Naive B cell (primary cell): Measurements from ENCODE around the gene GABRR3. TPM values are rescaled to one million over a fixed set of nuclear protein-coding genes. Genes with fewer than 3 reads are reported as not detected.
"Not testable (repeated sequence)": the region's sequence is repeated elsewhere in the genome, so short reads cannot be mapped to it uniquely, and the experiment has no call there.

Source experiments
- ATAC-seq, 2 donors: fragments of 150-1000 bp; cut with Tn5 transposase; 2 replicates each; pipeline ENCODE4 v1.10.0; 2021; ENCODE audit warnings: low read depth in 2 of 2, mild to moderate bottlenecking in 2 of 2, moderate library complexity in 2 of 2
- DNase-seq: peaks from one replicate; pipeline ENCODE4 v3.0.0; 2022
- H3K27ac Mint-ChIP-seq, 6 donors: one replicate each; pipeline ENCODE4 v1.8.0; 2020 to 2022; ENCODE audit warnings: mild to moderate bottlenecking in 6 of 6, mixed read lengths in 6 of 6, moderate library complexity in 5 of 6, inconsistent platforms in 2 of 6
- H3K27me3 Mint-ChIP-seq, 3 donors: one replicate each; pipeline ENCODE4 v1.8.0; 2021 to 2022; ENCODE audit warnings: mixed read lengths in 3 of 3, mild to moderate bottlenecking in 1 of 3
- H3K36me3 Mint-ChIP-seq, 2 donors: one replicate each; pipeline ENCODE4 v1.8.0; 2020 to 2022; ENCODE audit warnings: mixed read lengths in 2 of 2, inconsistent platforms in 1 of 2, mild to moderate bottlenecking in 1 of 2
- H3K4me1 Mint-ChIP-seq, 3 donors: one replicate each; pipeline ENCODE4 v1.8.0; 2020 to 2022; ENCODE audit warnings: mixed read lengths in 3 of 3, inconsistent platforms in 1 of 3, mild to moderate bottlenecking in 1 of 3, moderate library complexity in 1 of 3
- H3K4me3 Mint-ChIP-seq, 8 donors: one replicate each; pipeline ENCODE4 v1.8.0; 2020 to 2022; ENCODE audit warnings: mild to moderate bottlenecking in 8 of 8, mixed read lengths in 8 of 8, moderate library complexity in 8 of 8, inconsistent platforms in 2 of 8
- H3K9me3 Mint-ChIP-seq, 7 donors: one replicate each; pipeline ENCODE4 v1.8.0; 2020 to 2022; ENCODE audit warnings: mixed read lengths in 7 of 7, mild to moderate bottlenecking in 5 of 7, inconsistent platforms in 2 of 7, moderate library complexity in 1 of 7
- polyA plus RNA-seq, 6 donors: library from polyadenylated mRNA; unstranded; fragments of 300-500 nt; fragmentation: Illumina TruSeq; gene quantifications; one replicate each; pipeline ENCODE4 v1.2.3, GENCODE V29; 2021; ENCODE audit warnings: low read depth in 6 of 6

GABRR3 gene
- polyA plus RNA-seq, 6 donors from 2014 or later = not detected

- Mint-ChIP-seq H3K27me3 (peaks cover 0 to 9% (median 5%) of the 10 kb centered on the region in 3 donors), H3K4me3 (no peak overlapping the region), H3K36me3 (no peaks in the 10 kb centered on the region), H3K4me1 (peaks cover 0 to 2% (median 0%) of the 10 kb centered on the region in 3 donors), H3K27ac (peak overlapping the region in 1 of 6 donors; percentile 13), H3K9me3 (peaks cover 0 to 5% (median 0%) of the 10 kb centered on the region in 7 donors)
- ATAC-seq = no peak
- no peak for DNase-seq
These were observed 21.5 kb downstream of the GABRR3 start for GRCh38 chr3:98013411-98014267.

GRCh38 chr3:98012979-98013378 lies 22.1 kb downstream of the GABRR3 start:
- Mint-ChIP-seq H3K27ac (no peak overlapping the region), H3K4me1 (peaks cover 0 to 4% (median 0%) of the 10 kb centered on the region in 3 donors), H3K36me3 (no peaks in the 10 kb centered on the region), H3K27me3 (peaks cover 0 to 9% (median 5%) of the 10 kb centered on the region in 3 donors), H3K9me3 (peaks cover 0 to 5% (median 0%) of the 10 kb centered on the region in 7 donors), H3K4me3 (no peak overlapping the region)
- DNase-seq (no peak), ATAC-seq (no peak)

GRCh38 chr3:98010883-98011449 lies 24.1 kb downstream of the GABRR3 start:
- Mint-ChIP-seq H3K4me1 (peaks cover 0 to 17% (median 4%) of the 10 kb centered on the region in 3 donors), H3K27me3 (peaks cover 5 to 22% (median 8%) of the 10 kb centered on the region in 3 donors)
- not testable (repeated sequence) for H3K27ac Mint-ChIP-seq, ATAC-seq, H3K4me3 Mint-ChIP-seq, DNase-seq, H3K9me3 Mint-ChIP-seq, H3K36me3 Mint-ChIP-seq

- Mint-ChIP-seq H3K27ac (no peak overlapping the region), H3K4me3 (no peak overlapping the region), H3K36me3 (no peaks in the 10 kb centered on the region), H3K4me1 (peaks cover 0 to 19% (median 4%) of the 10 kb centered on the region in 3 donors), H3K9me3 (no peaks in the 10 kb centered on the region), H3K27me3 (peaks cover 5 to 22% (median 8%) of the 10 kb centered on the region in 3 donors)
- DNase-seq = no peak
- no peak for ATAC-seq
These were observed 24.8 kb downstream of the GABRR3 start for GRCh38 chr3:98010194-98010882.

GRCh38 chr3:98008855-98009254 lies 26.3 kb downstream of the GABRR3 start:
- DNase-seq (no peak), ATAC-seq (no peak)
- H3K4me3 Mint-ChIP-seq = no peak overlapping the region
- H3K36me3 Mint-ChIP-seq = no peaks in the 10 kb centered on the region
- H3K27ac Mint-ChIP-seq = no peak overlapping the region
- H3K9me3 Mint-ChIP-seq = no peaks in the 10 kb centered on the region
- peaks cover 5 to 18% (median 8%) of the 10 kb centered on the region in 3 donors for H3K27me3 Mint-ChIP-seq
- peaks cover 7 to 34% (median 10%) of the 10 kb centered on the region in 3 donors for H3K4me1 Mint-ChIP-seq

GRCh38 chr3:98005438-98005837 lies 29.7 kb downstream of the GABRR3 start:
- peaks cover 12 to 41% (median 17%) of the 10 kb centered on the region in 3 donors for H3K4me1 Mint-ChIP-seq
- no peaks in the 10 kb centered on the region for H3K36me3 Mint-ChIP-seq
- peaks cover 0 to 13% (median 8%) of the 10 kb centered on the region in 3 donors for H3K27me3 Mint-ChIP-seq
- H3K4me3 Mint-ChIP-seq = no peak overlapping the region
- ATAC-seq = no peak
- H3K27ac Mint-ChIP-seq = no peak overlapping the region
- DNase-seq = no peak
- H3K9me3 Mint-ChIP-seq = peaks cover 0 to 1% (median 0%) of the 10 kb centered on the region in 7 donors

GRCh38 chr3:98004721-98005120 lies 30.4 kb downstream of the GABRR3 start:
- DNase-seq = no peak
- ATAC-seq = peak in 1 of 2 donors; percentile 29
- Mint-ChIP-seq H3K27ac (peak overlapping the region; percentile 38 to 95 (median 67)), H3K27me3 (peaks cover 0 to 13% (median 8%) of the 10 kb centered on the region in 3 donors), H3K9me3 (peaks cover 0 to 1% (median 0%) of the 10 kb centered on the region in 7 donors), H3K4me3 (peak overlapping the region in 7 of 8 donors; percentile 13 to 70 (median 28)), H3K4me1 (peaks cover 12 to 41% (median 17%) of the 10 kb centered on the region in 3 donors), H3K36me3 (no peaks in the 10 kb centered on the region)

- DNase-seq = no peak
- Mint-ChIP-seq H3K9me3 (peaks cover 0 to 1% (median 0%) of the 10 kb centered on the region in 7 donors), H3K4me3 (peak overlapping the region in 7 of 8 donors; percentile 5 to 69 (median 28)), H3K36me3 (no peaks in the 10 kb centered on the region), H3K27ac (peak overlapping the region; percentile 54 to 88 (median 69)), H3K27me3 (peaks cover 0 to 13% (median 8%) of the 10 kb centered on the region in 3 donors), H3K4me1 (peaks cover 12 to 37% (median 17%) of the 10 kb centered on the region in 3 donors)
- ATAC-seq = peak; percentile 58 to 74
These were observed 31.7 kb downstream of the GABRR3 start for GRCh38 chr3:98003306-98003969.

GRCh38 chr3:98002717-98003116 lies 32.4 kb downstream of the GABRR3 start:
- H3K27ac Mint-ChIP-seq = no peak overlapping the region
- no peak for DNase-seq
- peaks cover 0 to 12% (median 8%) of the 10 kb centered on the region in 3 donors for H3K27me3 Mint-ChIP-seq
- ATAC-seq = no peak
- peaks cover 0 to 1% (median 0%) of the 10 kb centered on the region in 7 donors for H3K9me3 Mint-ChIP-seq
- no peak overlapping the region for H3K4me3 Mint-ChIP-seq
- H3K4me1 Mint-ChIP-seq = peaks cover 12 to 37% (median 17%) of the 10 kb centered on the region in 3 donors
- H3K36me3 Mint-ChIP-seq = no peaks in the 10 kb centered on the region

GRCh38 chr3:97999994-98000393 lies 35.1 kb downstream of the GABRR3 start:
- no peaks in the 10 kb centered on the region for H3K36me3 Mint-ChIP-seq
- H3K4me3 Mint-ChIP-seq = no peak overlapping the region
- no peak overlapping the region for H3K27ac Mint-ChIP-seq
- DNase-seq (no peak), ATAC-seq (no peak)
- H3K9me3 Mint-ChIP-seq = peaks cover 0 to 1% (median 0%) of the 10 kb centered on the region in 7 donors
- no peaks in the 10 kb centered on the region for H3K27me3 Mint-ChIP-seq
- H3K4me1 Mint-ChIP-seq = peaks cover 9 to 21% (median 17%) of the 10 kb centered on the region in 3 donors

- Mint-ChIP-seq H3K27me3 (peaks cover 0 to under 1% (median 0%) of the 10 kb centered on the region in 3 donors), H3K4me1 (peaks cover 7 to 12% (median 10%) of the 10 kb centered on the region in 3 donors), H3K4me3 (no peak overlapping the region), H3K36me3 (no peaks in the 10 kb centered on the region), H3K9me3 (peaks cover 0 to 1% (median 0%) of the 10 kb centered on the region in 7 donors), H3K27ac (no peak overlapping the region)
- no peak for ATAC-seq
- DNase-seq = no peak
These were observed 36.0 kb downstream of the GABRR3 start for GRCh38 chr3:97999103-97999502.

GRCh38 chr3:97996988-97997387 lies 38.1 kb downstream of the GABRR3 start:
- H3K36me3 Mint-ChIP-seq = no peaks in the 10 kb centered on the region
- peaks cover 0 to 2% (median 0%) of the 10 kb centered on the region in 3 donors for H3K4me1 Mint-ChIP-seq
- DNase-seq (no peak), ATAC-seq (peak; percentile 35 to 37)
- H3K27ac Mint-ChIP-seq = no peak overlapping the region
- peaks cover 0 to 1% (median 0%) of the 10 kb centered on the region in 7 donors for H3K9me3 Mint-ChIP-seq
- no peak overlapping the region for H3K4me3 Mint-ChIP-seq
- H3K27me3 Mint-ChIP-seq = peaks cover 0 to 9% (median 0%) of the 10 kb centered on the region in 3 donors
